ENCODE measurements around the gene NLGN4X. TPM values are rescaled to one million over a fixed set of nuclear protein-coding genes. Genes with fewer than 3 reads are reported as not detected.

The NLGN4X gene
- total RNA-seq, 6 donors from 2014 or later = 1.1 to 3.1 (median 2.3) TPM

DNA sequence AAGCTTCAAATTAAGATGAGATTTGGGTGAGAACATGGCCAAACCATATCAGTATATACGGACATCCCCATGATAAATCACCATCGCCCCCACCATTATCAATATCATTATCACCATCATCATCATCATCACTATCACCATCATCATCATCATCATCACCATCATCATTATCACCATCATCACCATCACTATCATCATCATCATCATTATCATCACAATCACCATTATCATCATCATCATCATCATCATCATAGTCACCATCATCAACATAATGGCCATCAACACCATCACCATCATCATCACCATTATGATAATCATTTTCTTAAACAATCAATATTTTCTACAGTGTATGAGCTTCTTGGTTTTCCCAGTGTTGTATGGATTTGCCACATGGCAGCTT, 360.9 kb downstream of the NLGN4X start:
- ATAC-seq (ENCODE audit: low FRiP score in 2 of 2) = no peak
- TF ChIP-seq POLR2A (IDR thresholded peaks at IDR 0.05) (no peak), EP300 (IDR thresholded peaks at IDR 0.05) (no peak), POLR2AphosphoS5 (IDR thresholded peaks at IDR 0.05) (no peak), CTCF (IDR thresholded peaks at IDR 0.05) (no peak)
- WGBS, 2 donors = 95 to 100% methylated on average over 2 of the region's 2 CpGs

DNA sequence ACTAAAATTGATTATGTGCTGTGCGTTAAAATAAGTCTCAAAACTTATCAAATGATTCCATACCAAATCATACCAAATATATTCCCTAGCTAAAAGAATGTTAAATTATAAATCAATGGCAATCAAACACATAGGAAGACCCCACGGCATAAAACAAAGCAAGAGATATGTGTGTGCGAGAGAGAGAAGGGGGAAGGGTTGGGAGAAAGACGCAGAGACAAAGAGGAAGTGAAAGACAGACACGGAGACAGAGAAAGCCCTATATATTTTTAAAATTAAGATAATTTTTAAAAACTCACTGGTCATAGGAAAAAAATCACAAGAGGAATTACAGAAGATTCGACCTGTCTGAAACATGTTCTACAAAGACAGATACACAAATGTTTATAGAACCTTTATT, 371.4 kb downstream of the NLGN4X start:
- Histone ChIP-seq H3K4me1 (no peaks in the 10 kb centered on the region), H3K9me3 (no peaks in the 10 kb centered on the region), H3K27me3 (no peaks in the 10 kb centered on the region), H3K4me3 (no peak overlapping the region), H3K27ac (no peak overlapping the region), H3K36me3 (no peaks in the 10 kb centered on the region)
- ATAC-seq (ENCODE audit: low FRiP score in 2 of 2) = no peak
- DNase-seq = no peak
- TF ChIP-seq CTCF (IDR thresholded peaks at IDR 0.05) = no peak
- TF ChIP-seq POLR2A (IDR thresholded peaks at IDR 0.05) = no peak
- no peak for TF ChIP-seq EP300 (IDR thresholded peaks at IDR 0.05)
- TF ChIP-seq POLR2AphosphoS5 (IDR thresholded peaks at IDR 0.05) = no peak
- 49 to 69% methylated on average over 6 of the region's 6 CpGs for WGBS, 2 donors

More for the DNA sequence above, 360.9 kb downstream of the NLGN4X start:
- Histone ChIP-seq H3K4me3 (no peak overlapping the region), H3K27me3 (no peaks in the 10 kb centered on the region), H3K36me3 (no peaks in the 10 kb centered on the region), H3K4me1 (no peaks in the 10 kb centered on the region), H3K9me3 (no peaks in the 10 kb centered on the region), H3K27ac (no peak overlapping the region)
- no peak for DNase-seq

GRCh38 chrX:5852941-5853340, 375.7 kb downstream of the NLGN4X start:
- no peak overlapping the region for H3K27ac ChIP-seq
- 61 to 79% methylated on average over 2 of the region's 2 CpGs for WGBS, 2 donors
- ATAC-seq (ENCODE audit: low FRiP score in 2 of 2) = no peak
- no peak overlapping the region for H3K4me3 ChIP-seq
- H3K4me1 ChIP-seq = no peaks in the 10 kb centered on the region
- TF ChIP-seq POLR2AphosphoS5 (IDR thresholded peaks at IDR 0.05) (no peak), CTCF (IDR thresholded peaks at IDR 0.05) (no peak), POLR2A (IDR thresholded peaks at IDR 0.05) (no peak), EP300 (IDR thresholded peaks at IDR 0.05) (no peak)
- no peaks in the 10 kb centered on the region for H3K9me3 ChIP-seq
- no peaks in the 10 kb centered on the region for H3K27me3 ChIP-seq
- no peaks in the 10 kb centered on the region for H3K36me3 ChIP-seq
- DNase-seq = no peak

DNA sequence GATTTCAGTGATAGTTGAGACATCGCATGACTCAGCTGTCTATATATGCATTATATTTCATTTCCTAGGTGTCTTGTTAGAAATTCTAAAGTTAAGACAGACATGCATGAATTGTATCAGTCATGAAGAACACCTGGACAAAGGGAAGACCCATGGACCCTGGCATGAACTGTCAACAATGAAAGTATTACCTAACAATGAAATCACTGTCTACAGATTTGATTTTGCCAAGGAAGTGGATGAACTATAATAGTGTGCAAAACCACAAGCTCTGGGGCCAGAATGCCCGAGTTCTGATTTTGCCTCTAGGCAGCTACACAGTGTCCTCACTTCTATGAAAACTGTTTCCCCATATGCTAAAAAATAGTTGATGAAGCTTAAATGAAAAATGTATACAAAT, 386.1 kb downstream of the NLGN4X start:
- Histone ChIP-seq H3K27me3 (no peaks in the 10 kb centered on the region), H3K36me3 (no peaks in the 10 kb centered on the region), H3K4me1 (no peaks in the 10 kb centered on the region), H3K27ac (no peak overlapping the region), H3K9me3 (no peaks in the 10 kb centered on the region), H3K4me3 (no peak overlapping the region)
- ATAC-seq (ENCODE audit: low FRiP score in 2 of 2) = no peak
- TF ChIP-seq POLR2A (IDR thresholded peaks at IDR 0.05) = no peak
- no peak for TF ChIP-seq EP300 (IDR thresholded peaks at IDR 0.05)
- TF ChIP-seq POLR2AphosphoS5 (IDR thresholded peaks at IDR 0.05) = no peak
- TF ChIP-seq CTCF (IDR thresholded peaks at IDR 0.05) = no peak
- 85 to 86% methylated on average over 2 of the region's 2 CpGs for WGBS, 2 donors
- DNase-seq = no peak

Small RNAs within 50 kb of the gene (small RNA-seq; reads per million reads assigned to genes)
- 0 reads per million in 4 donors for gene RF00322

All from upper lobe of left lung (tissue), 6 donors.